Measurements from ENCODE around the gene ZNF236. TPM values are rescaled to one million over a fixed set of nuclear protein-coding genes. Genes with fewer than 3 reads are reported as not detected.

The ZNF236 gene
- total RNA-seq, 6 experiments from 2014 or later, result 3.8 to 7.6 (median 5.8) TPM

DNA sequence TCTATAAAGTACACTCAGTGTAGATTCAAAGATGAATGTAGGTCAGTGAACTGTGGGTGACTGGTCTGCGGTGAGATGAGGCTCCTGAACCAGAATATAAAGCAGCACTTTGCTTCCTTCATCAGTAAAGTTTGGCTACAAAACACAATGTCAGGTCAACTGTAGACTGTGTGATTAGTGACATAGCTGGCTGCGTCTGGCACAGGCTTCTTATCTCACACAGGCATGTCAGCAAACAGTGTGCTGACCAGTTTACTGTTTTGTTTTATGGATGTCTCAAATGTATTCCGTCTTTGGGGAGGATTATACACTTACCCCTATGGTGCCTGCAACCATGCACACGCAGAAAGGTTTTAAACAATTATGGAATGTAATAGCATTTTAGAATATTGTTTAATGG is 87.1 kb downstream of the ZNF236 start:
- Histone ChIP-seq H3K27ac (no peak overlapping the region), H3K4me1 (no peaks in the 10 kb centered on the region), H3K9me3 (no peaks in the 10 kb centered on the region), H3K27me3 (no peaks in the 10 kb centered on the region), H3K36me3 (peaks cover 3 to 67% (median 27%) of the 10 kb centered on the region in 4 donors), H3K4me3 (no peak overlapping the region)
- no peak for ATAC-seq
- TF ChIP-seq, protein P1, sequence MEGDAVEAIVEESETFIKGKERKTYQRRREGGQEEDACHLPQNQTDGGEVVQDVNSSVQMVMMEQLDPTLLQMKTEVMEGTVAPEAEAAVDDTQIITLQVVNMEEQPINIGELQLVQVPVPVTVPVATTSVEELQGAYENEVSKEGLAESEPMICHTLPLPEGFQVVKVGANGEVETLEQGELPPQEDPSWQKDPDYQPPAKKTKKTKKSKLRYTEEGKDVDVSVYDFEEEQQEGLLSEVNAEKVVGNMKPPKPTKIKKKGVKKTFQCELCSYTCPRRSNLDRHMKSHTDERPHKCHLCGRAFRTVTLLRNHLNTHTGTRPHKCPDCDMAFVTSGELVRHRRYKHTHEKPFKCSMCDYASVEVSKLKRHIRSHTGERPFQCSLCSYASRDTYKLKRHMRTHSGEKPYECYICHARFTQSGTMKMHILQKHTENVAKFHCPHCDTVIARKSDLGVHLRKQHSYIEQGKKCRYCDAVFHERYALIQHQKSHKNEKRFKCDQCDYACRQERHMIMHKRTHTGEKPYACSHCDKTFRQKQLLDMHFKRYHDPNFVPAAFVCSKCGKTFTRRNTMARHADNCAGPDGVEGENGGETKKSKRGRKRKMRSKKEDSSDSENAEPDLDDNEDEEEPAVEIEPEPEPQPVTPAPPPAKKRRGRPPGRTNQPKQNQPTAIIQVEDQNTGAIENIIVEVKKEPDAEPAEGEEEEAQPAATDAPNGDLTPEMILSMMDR (IDR thresholded peaks at IDR 0.05), result no peak
- TF ChIP-seq POLR2A (IDR thresholded peaks at IDR 0.05), result no peak
- WGBS (ENCODE audit: insufficient coverage, low coverage, low lambda C conversion rate, missing lambda C conversion rate), result 83% methylated on average over 3 of the region's 4 CpGs
- intact Hi-C loops (cut with DNase I), result no loop called here
- DNase-seq, result no peak

DNA sequence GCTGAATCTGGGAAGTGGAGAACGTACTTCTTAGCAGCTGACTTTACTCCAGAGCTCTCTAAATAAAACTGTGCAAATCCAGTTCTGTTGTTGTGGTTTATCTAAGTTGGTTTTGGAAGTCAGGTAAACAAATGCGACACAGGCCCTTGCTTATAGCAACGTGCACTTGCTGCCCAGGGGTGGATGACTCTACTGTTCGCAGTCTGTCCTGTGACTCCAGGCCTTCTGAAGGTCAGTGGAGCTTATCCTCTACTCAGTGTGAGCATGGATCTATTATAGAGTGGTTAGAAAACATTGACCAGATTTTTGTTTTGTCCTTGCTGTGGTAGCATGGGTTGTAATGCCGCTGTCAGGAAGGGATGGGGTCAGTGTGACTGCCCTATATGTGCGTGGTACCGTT is 89.1 kb downstream of the ZNF236 start:
- H3K36me3 ChIP-seq, result peaks cover 8 to 67% (median 25%) of the 10 kb centered on the region in 4 donors
- no peak for ATAC-seq
- WGBS (ENCODE audit: insufficient coverage, low coverage, low lambda C conversion rate, missing lambda C conversion rate), result 94% methylated on average over 7 of the region's 7 CpGs
- no peak for TF ChIP-seq POLR2A (IDR thresholded peaks at IDR 0.05)
- TF ChIP-seq, protein P1 (IDR thresholded peaks at IDR 0.05), result no peak
- no peak overlapping the region for H3K27ac ChIP-seq
- DNase-seq, result no peak
- intact Hi-C loops (cut with DNase I), result no loop called here
- no peaks in the 10 kb centered on the region for H3K9me3 ChIP-seq
- no peaks in the 10 kb centered on the region for H3K4me1 ChIP-seq
- H3K27me3 ChIP-seq, result no peaks in the 10 kb centered on the region
- no peak overlapping the region for H3K4me3 ChIP-seq

DNA sequence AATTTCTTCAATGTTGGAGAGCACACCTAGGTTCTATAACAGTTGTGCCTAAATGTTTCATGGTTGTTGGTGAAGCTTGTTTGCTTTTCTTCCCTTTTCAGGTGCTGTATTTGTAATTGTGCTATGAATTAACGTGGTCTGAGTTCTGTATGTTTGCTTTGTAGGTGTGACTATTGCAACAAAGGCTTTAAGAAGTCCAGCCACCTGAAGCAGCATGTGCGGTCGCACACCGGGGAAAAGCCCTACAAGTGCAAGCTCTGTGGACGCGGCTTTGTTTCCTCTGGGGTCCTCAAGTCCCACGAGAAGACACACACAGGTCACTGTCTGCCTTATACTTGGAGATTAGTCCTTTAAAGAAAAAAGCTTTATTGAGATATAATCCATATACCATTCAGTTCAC is 91.2 kb downstream of the ZNF236 start:
- no peaks in the 10 kb centered on the region for H3K4me1 ChIP-seq
- WGBS (ENCODE audit: insufficient coverage, low coverage, low lambda C conversion rate, missing lambda C conversion rate), result 94% methylated on average over 7 of the region's 7 CpGs
- H3K9me3 ChIP-seq, result no peaks in the 10 kb centered on the region
- ATAC-seq, result no peak
- intact Hi-C loops (cut with DNase I), result no loop called here
- no peak overlapping the region for H3K4me3 ChIP-seq
- H3K36me3 ChIP-seq, result peaks cover 8 to 68% (median 25%) of the 10 kb centered on the region in 4 donors
- TF ChIP-seq, protein P1 (IDR thresholded peaks at IDR 0.05), result no peak
- no peak for TF ChIP-seq POLR2A (IDR thresholded peaks at IDR 0.05)
- no peaks in the 10 kb centered on the region for H3K27me3 ChIP-seq
- DNase-seq, result no peak
- no peak overlapping the region for H3K27ac ChIP-seq

DNA sequence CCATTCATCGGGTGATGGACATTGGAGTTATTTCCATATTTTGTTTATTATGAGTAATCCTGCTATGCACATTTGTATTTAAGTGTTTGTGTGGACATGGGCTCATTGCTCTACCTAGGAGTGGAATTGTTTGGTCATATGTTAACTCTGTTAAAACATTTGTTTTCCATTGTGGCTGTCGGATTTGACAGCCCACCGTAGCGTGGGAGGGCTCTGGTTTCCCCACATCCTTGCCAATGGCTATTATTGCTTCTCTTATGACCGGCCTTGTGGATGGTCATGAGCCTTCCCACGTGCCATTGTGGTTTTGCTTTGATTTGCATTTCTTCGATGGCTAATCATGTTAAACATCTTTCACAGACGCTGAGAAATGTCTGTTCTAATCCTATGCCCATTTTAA is 92.0 kb downstream of the ZNF236 start:
- H3K4me1 ChIP-seq, result no peaks in the 10 kb centered on the region
- intact Hi-C loops (cut with DNase I), result no loop called here
- H3K4me3 ChIP-seq, result no peak overlapping the region
- no peak for ATAC-seq
- 93% methylated on average over 8 of the region's 8 CpGs for WGBS (ENCODE audit: insufficient coverage, low coverage, low lambda C conversion rate, missing lambda C conversion rate)
- DNase-seq, result no peak
- H3K27ac ChIP-seq, result no peak overlapping the region
- H3K27me3 ChIP-seq, result no peaks in the 10 kb centered on the region
- no peaks in the 10 kb centered on the region for H3K9me3 ChIP-seq
- TF ChIP-seq POLR2A (IDR thresholded peaks at IDR 0.05), result no peak
- TF ChIP-seq, protein P1 (IDR thresholded peaks at IDR 0.05), result no peak
- H3K36me3 ChIP-seq, result peaks cover 8 to 67% (median 25%) of the 10 kb centered on the region in 4 donors

DNA sequence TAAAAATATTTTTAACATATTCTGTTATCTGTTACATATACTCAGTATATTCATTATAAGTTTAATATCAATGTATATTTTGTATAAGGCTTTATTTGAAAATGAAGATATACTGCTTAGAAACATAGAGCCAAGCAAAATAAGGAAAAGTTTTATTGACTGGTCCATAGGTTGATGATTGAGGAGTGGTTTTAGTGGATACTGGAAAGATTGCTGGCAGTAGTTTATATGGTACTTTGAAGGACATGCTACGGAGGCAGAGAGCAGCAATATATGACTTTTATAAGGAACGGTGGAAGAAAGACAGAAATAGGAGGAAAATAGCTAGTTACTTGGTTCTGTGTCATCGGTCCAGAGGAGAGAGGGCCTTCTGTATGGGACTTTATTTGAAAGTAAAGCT is 92.4 kb downstream of the ZNF236 start:
- no peak overlapping the region for H3K4me3 ChIP-seq
- DNase-seq, result no peak
- H3K9me3 ChIP-seq, result no peaks in the 10 kb centered on the region
- no peak overlapping the region for H3K27ac ChIP-seq
- no peaks in the 10 kb centered on the region for H3K27me3 ChIP-seq
- no peaks in the 10 kb centered on the region for H3K4me1 ChIP-seq
- 58% methylated on average over 3 of the region's 3 CpGs for WGBS (ENCODE audit: insufficient coverage, low coverage, low lambda C conversion rate, missing lambda C conversion rate)
- H3K36me3 ChIP-seq, result peaks cover 8 to 68% (median 25%) of the 10 kb centered on the region in 4 donors
- no peak for TF ChIP-seq POLR2A (IDR thresholded peaks at IDR 0.05)
- ATAC-seq, result no peak
- intact Hi-C loops (cut with DNase I), result no loop called here
